Spinal cord (tissue), 10 donors: ENCODE measurements around the gene TEAD1. TPM values are rescaled to one million over a fixed set of nuclear protein-coding genes. Genes with fewer than 3 reads are reported as not detected.

ENCODE experiments used
- DNase-seq, 6 donors: peaks; one replicate each; pipeline versions ENCODE4 v3.0.0 to v3.0.0-alpha.2; 2013 to 2015; ENCODE audit warnings: low spot score in 6 of 6, low read depth in 4 of 6
- H3K27ac ChIP-seq: one replicate; pipeline ENCODE4 v1.5.1; 2013; ENCODE audit warnings: low read depth, low read length, control low read depth
- H3K27me3 ChIP-seq: one replicate; pipeline ENCODE4 v1.6.1; 2013; ENCODE audit warnings: low read length; ENCODE audit not compliant: control insufficient read depth, insufficient read depth
- H3K36me3 ChIP-seq: one replicate; pipeline ENCODE4 v1.6.1; 2013; ENCODE audit warnings: low read length; ENCODE audit not compliant: control insufficient read depth, insufficient read depth
- H3K4me1 ChIP-seq: one replicate; pipeline ENCODE4 v1.6.1; 2013; ENCODE audit warnings: low read length; ENCODE audit not compliant: control insufficient read depth, insufficient read depth
- H3K4me3 ChIP-seq: one replicate; pipeline ENCODE4 v1.5.1; 2013; ENCODE audit warnings: low read depth, low read length, control low read depth
- H3K9me3 ChIP-seq: one replicate; pipeline ENCODE4 v1.6.1; 2013; ENCODE audit warnings: low read length; ENCODE audit not compliant: control insufficient read depth, insufficient read depth
- WGBS: methylation state at CpG from one replicate; pipeline ENCODE4 v1.1.5; 2013; ENCODE audit warnings: missing lambda C conversion rate; ENCODE audit not compliant: insufficient coverage; 5-methylcytosine and 5-hydroxymethylcytosine counted together
- polyA plus RNA-seq, 2 donors: library from polyadenylated mRNA; unstranded; fragments of 120-200 nt; gene quantifications; one replicate each; pipeline ENCODE4 v1.2.1, GENCODE V29; 2013; ENCODE audit not compliant: insufficient read length in 2 of 2
- total RNA-seq, 2 donors: library from RNA; depleted of rRNA in 1 of 2; stranded (reverse); fragments of 120-200 nt in 1 of 2; fragments of >200 nt in 1 of 2; gene quantifications; one replicate each; pipeline versions ENCODE4 v1.2.3 to v1.2.4, GENCODE V29; 2013 to 2014
- donor health status: healthy.

Gene TEAD1
- total and polyA plus RNA-seq, 4 donors = 39.2 to 70.9 (median 58.7) TPM

- 82% methylated on average over 8 of the region's 8 CpGs for WGBS
Measured at GRCh38 chr11:12770966-12771597, 96.9 kb downstream of the TEAD1 start.

GRCh38 chr11:12771875-12772274 is 97.7 kb downstream of the TEAD1 start:
- Histone ChIP-seq H3K27ac (no peak overlapping the region), H3K4me3 (no peak overlapping the region), H3K27me3 (no peaks in the 10 kb centered on the region), H3K9me3 (no peaks in the 10 kb centered on the region), H3K4me1 (peaks cover 4% of the 10 kb centered on the region), H3K36me3 (no peaks in the 10 kb centered on the region)
- WGBS = 92% methylated on average over 1 of the region's 2 CpGs
- no peak for DNase-seq

More at GRCh38 chr11:12770966-12771597, 96.9 kb downstream of the TEAD1 start:
- Histone ChIP-seq H3K27ac (no peak overlapping the region), H3K9me3 (no peaks in the 10 kb centered on the region), H3K36me3 (peaks cover 2% of the 10 kb centered on the region), H3K4me1 (peaks cover 7% of the 10 kb centered on the region), H3K27me3 (no peaks in the 10 kb centered on the region), H3K4me3 (no peak overlapping the region)
- no peak for DNase-seq

GRCh38 chr11:12772324-12772723 is 98.1 kb downstream of the TEAD1 start:
- WGBS = no CpG with 5 or more reads among the region's 1 CpG
- no peaks in the 10 kb centered on the region for H3K27me3 ChIP-seq
- no peak overlapping the region for H3K27ac ChIP-seq
- DNase-seq = no peak
- H3K36me3 ChIP-seq = no peaks in the 10 kb centered on the region
- peaks cover 2% of the 10 kb centered on the region for H3K4me1 ChIP-seq
- H3K9me3 ChIP-seq = no peaks in the 10 kb centered on the region
- H3K4me3 ChIP-seq = no peak overlapping the region

- no peaks in the 10 kb centered on the region for H3K9me3 ChIP-seq
- H3K27ac ChIP-seq = no peak overlapping the region
- no CpG with 5 or more reads among the region's 2 CpGs for WGBS
- H3K36me3 ChIP-seq = no peaks in the 10 kb centered on the region
- no peak for DNase-seq
- H3K4me3 ChIP-seq = no peak overlapping the region
- H3K27me3 ChIP-seq = no peaks in the 10 kb centered on the region
- H3K4me1 ChIP-seq = peaks cover 2% of the 10 kb centered on the region
Measured at GRCh38 chr11:12773591-12773990, 99.4 kb downstream of the TEAD1 start.

- H3K27ac ChIP-seq = no peak overlapping the region
- H3K4me1 ChIP-seq = peaks cover 2% of the 10 kb centered on the region
- DNase-seq = no peak
- 93% methylated on average over 6 of the region's 10 CpGs for WGBS
- no peaks in the 10 kb centered on the region for H3K36me3 ChIP-seq
- H3K4me3 ChIP-seq = no peak overlapping the region
- no peaks in the 10 kb centered on the region for H3K9me3 ChIP-seq
- H3K27me3 ChIP-seq = no peaks in the 10 kb centered on the region
Measured at GRCh38 chr11:12775955-12776354, 101.7 kb downstream of the TEAD1 start.

- H3K4me3 ChIP-seq = no peak overlapping the region
- no peak for DNase-seq
- H3K36me3 ChIP-seq = no peaks in the 10 kb centered on the region
- WGBS = 71% methylated on average over 1 of the region's 5 CpGs
- peaks cover 2% of the 10 kb centered on the region for H3K4me1 ChIP-seq
- no peaks in the 10 kb centered on the region for H3K27me3 ChIP-seq
- no peak overlapping the region for H3K27ac ChIP-seq
- H3K9me3 ChIP-seq = no peaks in the 10 kb centered on the region
Measured at GRCh38 chr11:12777208-12777874, 103.1 kb downstream of the TEAD1 start.

- H3K27ac ChIP-seq = no peak overlapping the region
- H3K36me3 ChIP-seq = no peaks in the 10 kb centered on the region
- H3K27me3 ChIP-seq = no peaks in the 10 kb centered on the region
- WGBS = 68% methylated on average over 2 of the region's 2 CpGs
- no peak for DNase-seq
- no peaks in the 10 kb centered on the region for H3K9me3 ChIP-seq
- no peak overlapping the region for H3K4me3 ChIP-seq
- peaks cover 2% of the 10 kb centered on the region for H3K4me1 ChIP-seq
Measured at GRCh38 chr11:12778240-12778905, 104.2 kb downstream of the TEAD1 start.

- peaks cover 3% of the 10 kb centered on the region for H3K36me3 ChIP-seq
- peaks cover 7% of the 10 kb centered on the region for H3K4me1 ChIP-seq
- no peak overlapping the region for H3K4me3 ChIP-seq
- H3K9me3 ChIP-seq = no peaks in the 10 kb centered on the region
- H3K27ac ChIP-seq = no peak overlapping the region
- 100% methylated on average over 2 of the region's 2 CpGs for WGBS
- no peak for DNase-seq
- no peaks in the 10 kb centered on the region for H3K27me3 ChIP-seq
Measured at GRCh38 chr11:12783765-12784164, 109.5 kb downstream of the TEAD1 start.

GRCh38 chr11:12784445-12784844 is 110.2 kb downstream of the TEAD1 start:
- Histone ChIP-seq H3K9me3 (no peaks in the 10 kb centered on the region), H3K27ac (no peak overlapping the region), H3K27me3 (no peaks in the 10 kb centered on the region), H3K4me1 (peaks cover 7% of the 10 kb centered on the region), H3K4me3 (no peak overlapping the region), H3K36me3 (peaks cover 3% of the 10 kb centered on the region)
- DNase-seq = no peak
- 40% methylated on average over 2 of the region's 3 CpGs for WGBS
